ENCODE measurements around the gene DERL2.

GRCh38 chr17:5467416-5467815, 18.6 kb downstream of the DERL2 start:
- TF ChIP-seq CTCF (IDR thresholded peaks at IDR 0.05 in 4 of 5, conservative IDR thresholded peaks at IDR 0.05 in 1 of 5) (no peak), POLR2A (IDR thresholded peaks at IDR 0.05) (no peak)
